Uterus (tissue), 2 donors: ENCODE results near the gene OBSCN.

ENCODE experiments used
- CTCF ChIP-seq, 4 experiments: fragments of 200-600 bp in 2 of 4; fragments of 450-650 bp in 2 of 4; sonication (generic) in 2 of 4; IDR thresholded peaks; one replicate each; pipeline ENCODE4 v1.5.1; 2016 to 2019; ENCODE audit warnings: antibody characterized with exemption in 4 of 4, mild to moderate bottlenecking in 2 of 4, moderate library complexity in 1 of 4
- POLR2A ChIP-seq, 2 donors: fragments of 450-650 bp; IDR thresholded peaks; one replicate each; pipeline ENCODE4 v1.6.1; 2016; ENCODE audit warnings: antibody characterized with exemption in 2 of 2, mild to moderate bottlenecking in 1 of 2, moderate library complexity in 1 of 2

GRCh38 chr1:228226141-228226874 lies 18.5 kb downstream of the OBSCN start:
- no peak for TF ChIP-seq CTCF (IDR thresholded peaks at IDR 0.05)
- no peak for TF ChIP-seq POLR2A (IDR thresholded peaks at IDR 0.05)
